ENCODE results near the gene NUBP2. TPM values are rescaled to one million over a fixed set of nuclear protein-coding genes. Genes with fewer than 3 reads are reported as not detected.

NUBP2 gene
- polyA plus RNA-seq, 2 of the 4 experiments (the other 2 are of a cell fraction), result 24.7 to 65.3 TPM

DNA sequence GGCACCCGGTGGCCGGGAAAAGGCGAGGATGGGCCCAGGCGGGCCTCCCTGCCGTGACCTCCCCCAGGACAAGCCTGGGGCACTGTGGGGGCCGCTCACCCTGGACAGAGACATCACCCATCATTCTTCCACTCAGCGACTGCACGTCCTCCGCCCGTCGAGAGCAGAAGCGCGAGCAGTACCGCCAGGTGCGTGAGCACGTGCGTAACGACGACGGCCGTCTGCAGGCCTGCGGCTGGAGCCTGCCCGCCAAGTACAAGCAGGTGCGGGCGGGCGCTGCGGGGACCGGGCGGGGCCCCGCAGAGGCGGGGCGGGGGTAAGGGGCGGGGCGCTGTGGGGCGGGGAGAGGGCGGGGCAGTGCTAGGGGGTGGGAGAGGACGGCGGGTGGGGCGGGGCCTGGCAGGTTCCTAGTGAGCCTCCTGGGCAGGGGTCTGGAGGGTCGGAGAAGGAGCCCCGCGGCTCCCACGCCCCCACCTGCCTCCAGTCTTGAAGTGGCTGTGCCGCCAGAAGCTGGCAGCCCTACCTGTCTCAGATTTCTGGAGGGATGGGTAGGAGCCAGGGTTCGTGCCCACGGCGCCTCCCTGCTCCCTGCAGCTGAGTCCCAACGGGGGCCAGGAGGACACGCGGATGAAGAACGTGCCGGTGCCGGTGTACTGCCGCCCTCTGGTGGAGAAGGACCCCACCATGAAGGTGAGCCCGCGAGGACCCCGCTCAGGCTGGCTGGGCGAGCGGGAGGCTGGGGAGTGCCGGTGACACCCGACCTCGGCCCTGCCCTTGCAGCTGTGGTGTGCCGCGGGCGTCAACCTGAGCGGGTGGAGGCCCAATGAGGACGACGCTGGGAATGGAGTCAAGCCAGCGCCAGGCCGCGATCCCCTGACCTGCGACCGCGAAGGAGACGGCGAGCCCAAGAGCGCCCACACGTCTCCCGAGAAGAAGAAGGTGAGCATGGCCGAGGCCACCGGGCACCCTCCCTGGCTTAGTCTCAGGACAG lies 18.9 kb upstream of the NUBP2 start:
- CTCF ChIA-PET, result interaction anchor here (0.7 to 8.5 kb wide), 28 partner anchors 9 to 426 kb away, joined by 3 to 56 read pairs (median 4); partner anchors contain the start of genes EME2, IFT140, IGFALS and MAPK8IP3
- no peak overlapping the region for H3K4me2 ChIP-seq
- POLR2A ChIA-PET, result interaction anchor here (1.1 to 1.9 kb wide), 2 partner anchors 58 to 72 kb away, joined by 3 to 6 read pairs; partner anchors contain the start of gene MAPK8IP3

More for the DNA sequence above, 18.9 kb upstream of the NUBP2 start:
- WGBS (ENCODE audit: missing lambda C conversion rate), result 85% methylated on average over 41 of the region's 81 CpGs
- DNase-seq (ENCODE audit: low read depth in 1 of 2, low spot score in 1 of 2) (peak in 1 of 2 experiments; percentile 56), ATAC-seq (peak; percentile 10 to 65; a peak in 3 of 6 replicates), FAIRE-seq (no peak)
- H3K27ac ChIP-seq, result no peak overlapping the region
- no peak overlapping the region for H3K4me3 ChIP-seq
- H3K4me1 ChIP-seq, result no peaks in the 10 kb centered on the region
- TF ChIP-seq BCL3 (IDR thresholded peaks at IDR 0.05) (no peak), EHF (CRISPR knock-in tag; IDR thresholded peaks at IDR 0.05) (no peak), RFX5 (IDR thresholded peaks at IDR 0.05) (no peak), SMC3 (IDR thresholded peaks at IDR 0.05) (peak; percentile 49), FOXS1 (CRISPR knock-in tag; IDR thresholded peaks at IDR 0.05) (no peak), MAZ (IDR thresholded peaks at IDR 0.05; ENCODE audit: borderline replicate concordance, low read depth, low read length) (no peak), ESRRA (IDR thresholded peaks at IDR 0.05; ENCODE audit: borderline replicate concordance, low read length) (no peak), KDM1A (IDR thresholded peaks at IDR 0.05; ENCODE audit: low read depth) (no peak), TP53 (CRISPR knock-in tag; IDR thresholded peaks at IDR 0.05) (no peak), EP300 (IDR thresholded peaks at IDR 0.05) (no peak), ELK1 (IDR thresholded peaks at IDR 0.05; ENCODE audit: low read depth, low read length) (no peak), CHD4 (IDR thresholded peaks at IDR 0.05; ENCODE audit: borderline replicate concordance) (no peak), RAD21 (conservative IDR thresholded peaks at IDR 0.05 in 1 of 2, IDR thresholded peaks at IDR 0.05 in 1 of 2) (peak; percentile 58 to 68; a peak in 4 of 5 replicates), HOXB13 (CRISPR knock-in tag; IDR thresholded peaks at IDR 0.05; ENCODE audit: low read depth) (no peak), MAFK (IDR thresholded peaks at IDR 0.05; ENCODE audit: partially characterized antibody) (no peak), GATA3 (IDR thresholded peaks at IDR 0.05; ENCODE audit: borderline replicate concordance) (no peak), ZC3H11A (IDR thresholded peaks at IDR 0.05) (no peak), BHLHE40 (IDR thresholded peaks at IDR 0.05; ENCODE audit: low read depth, low read length) (no peak), CEBPB (IDR thresholded peaks at IDR 0.05) (no peak), HOXB5 (CRISPR knock-in tag; IDR thresholded peaks at IDR 0.05) (no peak), RCOR1 (IDR thresholded peaks at IDR 0.05; ENCODE audit: low read depth, low read length) (no peak), PHF8 (IDR thresholded peaks at IDR 0.05; ENCODE audit: borderline replicate concordance, low read depth) (no peak), JUNB (IDR thresholded peaks at IDR 0.05) (no peak)
- TF ChIP-seq, protein P1, sequence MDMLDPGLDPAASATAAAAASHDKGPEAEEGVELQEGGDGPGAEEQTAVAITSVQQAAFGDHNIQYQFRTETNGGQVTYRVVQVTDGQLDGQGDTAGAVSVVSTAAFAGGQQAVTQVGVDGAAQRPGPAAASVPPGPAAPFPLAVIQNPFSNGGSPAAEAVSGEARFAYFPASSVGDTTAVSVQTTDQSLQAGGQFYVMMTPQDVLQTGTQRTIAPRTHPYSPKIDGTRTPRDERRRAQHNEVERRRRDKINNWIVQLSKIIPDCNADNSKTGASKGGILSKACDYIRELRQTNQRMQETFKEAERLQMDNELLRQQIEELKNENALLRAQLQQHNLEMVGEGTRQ (IDR thresholded peaks at IDR 0.05), result no peak
- TF ChIP-seq, protein P2, sequence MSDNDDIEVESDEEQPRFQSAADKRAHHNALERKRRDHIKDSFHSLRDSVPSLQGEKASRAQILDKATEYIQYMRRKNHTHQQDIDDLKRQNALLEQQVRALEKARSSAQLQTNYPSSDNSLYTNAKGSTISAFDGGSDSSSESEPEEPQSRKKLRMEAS (IDR thresholded peaks at IDR 0.05), result 0 out of 2 replicates have a peak, but pooled peaks have one; percentile 33
- TF ChIP-seq, protein P3, sequence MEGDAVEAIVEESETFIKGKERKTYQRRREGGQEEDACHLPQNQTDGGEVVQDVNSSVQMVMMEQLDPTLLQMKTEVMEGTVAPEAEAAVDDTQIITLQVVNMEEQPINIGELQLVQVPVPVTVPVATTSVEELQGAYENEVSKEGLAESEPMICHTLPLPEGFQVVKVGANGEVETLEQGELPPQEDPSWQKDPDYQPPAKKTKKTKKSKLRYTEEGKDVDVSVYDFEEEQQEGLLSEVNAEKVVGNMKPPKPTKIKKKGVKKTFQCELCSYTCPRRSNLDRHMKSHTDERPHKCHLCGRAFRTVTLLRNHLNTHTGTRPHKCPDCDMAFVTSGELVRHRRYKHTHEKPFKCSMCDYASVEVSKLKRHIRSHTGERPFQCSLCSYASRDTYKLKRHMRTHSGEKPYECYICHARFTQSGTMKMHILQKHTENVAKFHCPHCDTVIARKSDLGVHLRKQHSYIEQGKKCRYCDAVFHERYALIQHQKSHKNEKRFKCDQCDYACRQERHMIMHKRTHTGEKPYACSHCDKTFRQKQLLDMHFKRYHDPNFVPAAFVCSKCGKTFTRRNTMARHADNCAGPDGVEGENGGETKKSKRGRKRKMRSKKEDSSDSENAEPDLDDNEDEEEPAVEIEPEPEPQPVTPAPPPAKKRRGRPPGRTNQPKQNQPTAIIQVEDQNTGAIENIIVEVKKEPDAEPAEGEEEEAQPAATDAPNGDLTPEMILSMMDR (IDR thresholded peaks at IDR 0.05), result peak; percentile 46
- H3K9me3 ChIP-seq, result no peaks in the 10 kb centered on the region

Measured in A549 (cell line).